MM.1S (cell line): ENCODE measurements around the gene CCDC180.
"Not testable (repeated sequence)": the region's sequence is repeated elsewhere in the genome, so short reads cannot be mapped to it uniquely, and the experiment has no call there.

Source experiments
- DNase-seq: peaks from one replicate; pipeline ENCODE4 v3.0.0-alpha.2; 2015
- H2AFZ ChIP-seq: fragments of 300-600 bp; sonication (generic); 2 replicates; pipeline ENCODE4 v1.6.0; 2016; ENCODE audit warnings: antibody characterized with exemption, low read length
- H3F3A ChIP-seq: fragments of 300-600 bp; sonication (generic); 2 replicates; pipeline ENCODE4 v1.6.1; 2016; ENCODE audit warnings: mild to moderate bottlenecking, antibody characterized with exemption, low read length, moderate library complexity, mixed read lengths; ENCODE audit not compliant: insufficient read depth
- H3K27ac ChIP-seq: fragments of 300-600 bp; sonication (generic); 2 replicates; pipeline ENCODE4 v1.5.1; 2016; ENCODE audit warnings: mild to moderate bottlenecking, low read length
- H3K27me3 ChIP-seq: fragments of 300-600 bp; sonication (generic); replicated peaks from 2 replicates; pipeline ENCODE4 v1.6.0; 2016; ENCODE audit warnings: low read length; ENCODE audit not compliant: insufficient read depth
- H3K36me3 ChIP-seq: fragments of 300-600 bp; sonication (generic); replicated peaks from 2 replicates; pipeline ENCODE4 v1.6.1; 2016; ENCODE audit warnings: mild to moderate bottlenecking, low read length, mixed read lengths; ENCODE audit not compliant: insufficient read depth
- H3K4me1 ChIP-seq: fragments of 300-600 bp; sonication (generic); 2 replicates; pipeline ENCODE4 v1.6.1; 2016; ENCODE audit warnings: low read length, mixed read lengths
- H3K4me2 ChIP-seq: fragments of 300-600 bp; sonication (generic); 2 replicates; pipeline ENCODE4 v1.6.0; 2016; ENCODE audit warnings: low read depth, low read length
- H3K4me3 ChIP-seq: fragments of 300-600 bp; sonication (generic); 2 replicates; pipeline ENCODE4 v1.5.1; 2016; ENCODE audit warnings: low read length, mixed read lengths
- H3K79me2 ChIP-seq: fragments of 300-600 bp; sonication (generic); 2 replicates; pipeline ENCODE4 v1.6.1; 2016; ENCODE audit warnings: mixed run types, low read length, mixed read lengths
- H3K9ac ChIP-seq: fragments of 300-600 bp; sonication (generic); 2 replicates; pipeline ENCODE4 v1.6.1; 2016; ENCODE audit warnings: low read length, mixed read lengths
- H3K9me2 ChIP-seq: fragments of 300-600 bp; sonication (generic); replicated peaks from 2 replicates; pipeline ENCODE4 v1.6.1; 2016; ENCODE audit warnings: mild to moderate bottlenecking, low read length, mixed read lengths; ENCODE audit not compliant: insufficient read depth
- H3K9me3 ChIP-seq: fragments of 300-600 bp; sonication (generic); replicated peaks from 2 replicates; pipeline ENCODE4 v1.6.1; 2016; ENCODE audit warnings: mild to moderate bottlenecking, low read length, mixed read lengths; ENCODE audit not compliant: insufficient read depth
- H4K20me1 ChIP-seq: fragments of 300-600 bp; sonication (generic); 2 replicates; pipeline ENCODE4 v1.6.1; 2016; ENCODE audit warnings: mild to moderate bottlenecking, low read length, moderate library complexity, mixed read lengths; ENCODE audit not compliant: insufficient read depth
- CTCF ChIP-seq: fragments of 300-600 bp; sonication (generic); IDR thresholded peaks from 2 replicates; pipeline ENCODE4 v1.5.1; 2016; ENCODE audit warnings: antibody characterized with exemption, low read length, mixed read lengths
- EZH2 ChIP-seq: fragments of 300-600 bp; sonication (generic); optimal IDR thresholded peaks from 2 replicates; pipeline ENCODE3; 2017; ENCODE audit warnings: low read depth, mild to moderate bottlenecking, antibody characterized with exemption, low read length, mixed read lengths
- EZH2phosphoT487 ChIP-seq: fragments of 300-600 bp; sonication (generic); IDR thresholded peaks from 2 replicates; pipeline ENCODE4 v1.6.1; 2018; ENCODE audit warnings: antibody characterized with exemption, low read length

Gene CCDC180

GRCh38 chr9:97307500-97308163 lies at the start of gene CCDC180:
CCDC180 (plus strand) TSS chr9:97307659; CDS start chr9:97308064, 405 bp downstream.
- Histone ChIP-seq H3K4me3 (no peak within 1 kb of the TSS), H3K4me1 (no peaks in the 10 kb centered on the region), H3K36me3 (no peaks in the 10 kb centered on the region), H3K27me3 (no peaks in the 10 kb centered on the region), H4K20me1 (no peaks in the 10 kb centered on the region), H2AFZ (no peak within 1 kb of the TSS), H3K4me2 (no peak within 1 kb of the TSS), H3F3A (no peaks in the 10 kb centered on the region), H3K9ac (no peak within 1 kb of the TSS), H3K9me3 (no peaks in the 10 kb centered on the region), H3K9me2 (no peaks in the 10 kb centered on the region), H3K27ac (no peak within 1 kb of the TSS), H3K79me2 (no peaks in the 10 kb centered on the region)
- TF ChIP-seq CTCF (no peak), EZH2phosphoT487 (no peak), EZH2 (no peak)
- DNase-seq = no peak

GRCh38 chr9:97259834-97260514 lies 47.5 kb upstream of the CCDC180 start:
- H3K27me3 ChIP-seq, H3K9me3 ChIP-seq, DNase-seq, H3K9me2 ChIP-seq, H2AFZ ChIP-seq, H3K27ac ChIP-seq, H4K20me1 ChIP-seq, H3K4me2 ChIP-seq, H3K36me3 ChIP-seq, H3K79me2 ChIP-seq, H3F3A ChIP-seq, H3K4me3 ChIP-seq, H3K4me1 ChIP-seq, H3K9ac ChIP-seq: not testable (repeated sequence)

GRCh38 chr9:97271292-97271691 lies 36.2 kb upstream of the CCDC180 start:
- no peaks in the 10 kb centered on the region for H3F3A ChIP-seq
- DNase-seq = no peak
- no peaks in the 10 kb centered on the region for H3K9me3 ChIP-seq
- no peak overlapping the region for H3K4me3 ChIP-seq
- no peaks in the 10 kb centered on the region for H3K9me2 ChIP-seq
- H3K9ac ChIP-seq = no peak overlapping the region
- H2AFZ ChIP-seq = no peak overlapping the region
- H3K4me1 ChIP-seq = no peaks in the 10 kb centered on the region
- no peaks in the 10 kb centered on the region for H3K27me3 ChIP-seq
- TF ChIP-seq CTCF (no peak), EZH2 (no peak), EZH2phosphoT487 (no peak)
- no peak overlapping the region for H3K27ac ChIP-seq
- no peak overlapping the region for H3K4me2 ChIP-seq
- H3K79me2 ChIP-seq = no peaks in the 10 kb centered on the region
- H4K20me1 ChIP-seq = no peaks in the 10 kb centered on the region
- no peaks in the 10 kb centered on the region for H3K36me3 ChIP-seq

GRCh38 chr9:97272072-97272471 lies 35.4 kb upstream of the CCDC180 start:
- H3K27me3 ChIP-seq = no peaks in the 10 kb centered on the region
- no peaks in the 10 kb centered on the region for H4K20me1 ChIP-seq
- TF ChIP-seq EZH2 = no peak
- no peak for TF ChIP-seq CTCF
- TF ChIP-seq EZH2phosphoT487 = no peak
- no peak for DNase-seq
- H2AFZ ChIP-seq = no peak overlapping the region
- H3K79me2 ChIP-seq = no peaks in the 10 kb centered on the region
- H3F3A ChIP-seq = no peaks in the 10 kb centered on the region
- H3K9me2 ChIP-seq = no peaks in the 10 kb centered on the region
- H3K4me2 ChIP-seq = no peak overlapping the region
- H3K9me3 ChIP-seq = no peaks in the 10 kb centered on the region
- H3K4me3 ChIP-seq = no peak overlapping the region
- H3K9ac ChIP-seq = no peak overlapping the region
- H3K27ac ChIP-seq = no peak overlapping the region
- H3K4me1 ChIP-seq = no peaks in the 10 kb centered on the region
- H3K36me3 ChIP-seq = no peaks in the 10 kb centered on the region
